Activated CD4-positive, alpha-beta memory T cell treated with anti-CD3 and anti-CD28 coated beads, Interleukin-2, amount 10 ng/mL, durations not matched to agents 7 days and 5 days (primary cell): ENCODE results near the gene CHD6. TPM values are rescaled to one million over a fixed set of nuclear protein-coding genes. Genes with fewer than 3 reads are reported as not detected.

ENCODE experiments used
- CTCF ChIA-PET: fragments of 350-600 bp; sonication (Branson Sonifier 250); formaldehyde crosslinking; loops from one replicate; lab custom pipeline; 2021; ENCODE audit warnings: antibody characterized with exemption, inconsistent platforms; lab: Charles Lee
- POLR2A ChIA-PET: fragments of 350-600 bp; sonication (Branson Sonifier 250); formaldehyde crosslinking; loops from one replicate; lab custom pipeline; 2021; ENCODE audit warnings: antibody characterized with exemption; lab: Charles Lee
- DNase-seq: peaks from one replicate; pipeline ENCODE4 v3.0.0-alpha.2; 2020
- H3K27ac Mint-ChIP-seq: one replicate; pipeline ENCODE4 v1.8.0; 2021; ENCODE audit warnings: mild to moderate bottlenecking, mixed read lengths
- H3K27me3 Mint-ChIP-seq: one replicate; pipeline ENCODE4 v1.8.0; 2021; ENCODE audit warnings: mixed read lengths
- H3K36me3 Mint-ChIP-seq: one replicate; pipeline ENCODE4 v1.8.0; 2021; ENCODE audit warnings: low read depth, mixed read lengths
- H3K4me1 Mint-ChIP-seq: one replicate; pipeline ENCODE4 v1.8.0; 2021; ENCODE audit warnings: mixed read lengths
- H3K4me3 Mint-ChIP-seq: one replicate; pipeline ENCODE4 v1.8.0; 2021; ENCODE audit warnings: mild to moderate bottlenecking, mixed read lengths
- H3K9me3 Mint-ChIP-seq: one replicate; pipeline ENCODE4 v1.8.0; 2021; ENCODE audit warnings: mixed read lengths
- total RNA-seq, 2 experiments: library from RNA; stranded (reverse); gene quantifications; one replicate each; pipeline ENCODE4 v1.2.3, GENCODE V29; 2021

CHD6 gene
- total RNA-seq, 2 experiments from 2014 or later: 28.0 to 30.3 TPM

- Mint-ChIP-seq H3K9me3 (no peaks in the 10 kb centered on the region), H3K27ac (no peak overlapping the region), H3K4me1 (peaks cover 34% of the 10 kb centered on the region), H3K4me3 (no peak overlapping the region), H3K36me3 (peaks cover 62% of the 10 kb centered on the region), H3K27me3 (no peaks in the 10 kb centered on the region)
- ChIA-PET POLR2A (no interaction called here), CTCF (no interaction called here)
- no peak for DNase-seq
Measured at GRCh38 chr20:41424011-41424410, 194.2 kb downstream of the CHD6 start.

DNA sequence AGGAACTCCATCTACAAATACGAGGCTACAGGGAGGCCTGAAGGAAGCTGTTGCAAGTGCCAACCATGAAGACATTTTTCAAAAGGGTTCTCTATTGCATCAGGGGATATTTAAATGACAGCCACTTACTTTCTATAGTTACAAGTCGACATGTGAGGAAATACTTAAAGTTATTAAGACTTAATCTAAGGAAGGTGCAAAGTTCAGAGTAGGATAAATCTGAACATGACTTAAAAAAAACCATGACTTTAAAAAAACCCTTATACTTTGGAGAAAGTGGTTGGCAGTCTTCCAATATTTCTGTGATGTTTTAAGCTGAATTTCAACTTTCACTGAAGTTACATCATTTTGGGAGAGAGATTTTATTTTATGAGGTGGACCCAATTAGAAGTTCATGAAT lies 195.2 kb downstream of the CHD6 start:
- ChIA-PET POLR2A (no interaction called here), CTCF (no interaction called here)
- Mint-ChIP-seq H3K4me1 (peaks cover 25% of the 10 kb centered on the region), H3K9me3 (no peaks in the 10 kb centered on the region), H3K4me3 (no peak overlapping the region), H3K27ac (no peak overlapping the region), H3K36me3 (peaks cover 54% of the 10 kb centered on the region), H3K27me3 (no peaks in the 10 kb centered on the region)
- DNase-seq: no peak

- CTCF ChIA-PET: no interaction called here
- H3K9me3 Mint-ChIP-seq: no peaks in the 10 kb centered on the region
- H3K4me1 Mint-ChIP-seq: peaks cover 17% of the 10 kb centered on the region
- POLR2A ChIA-PET: no interaction called here
- no peak for DNase-seq
- no peaks in the 10 kb centered on the region for H3K27me3 Mint-ChIP-seq
- peaks cover 47% of the 10 kb centered on the region for H3K36me3 Mint-ChIP-seq
- no peak overlapping the region for H3K27ac Mint-ChIP-seq
- H3K4me3 Mint-ChIP-seq: no peak overlapping the region
Measured at GRCh38 chr20:41418739-41419293, 199.4 kb downstream of the CHD6 start.

- no peak for DNase-seq
- H3K4me3 Mint-ChIP-seq: no peak overlapping the region
- CTCF ChIA-PET: no interaction called here
- H3K9me3 Mint-ChIP-seq: no peaks in the 10 kb centered on the region
- peaks cover 47% of the 10 kb centered on the region for H3K36me3 Mint-ChIP-seq
- peaks cover 22% of the 10 kb centered on the region for H3K4me1 Mint-ChIP-seq
- H3K27ac Mint-ChIP-seq: no peak overlapping the region
- POLR2A ChIA-PET: no interaction called here
- no peaks in the 10 kb centered on the region for H3K27me3 Mint-ChIP-seq
Measured at GRCh38 chr20:41418031-41418430, 200.1 kb downstream of the CHD6 start.

- H3K4me1 Mint-ChIP-seq: peaks cover 7% of the 10 kb centered on the region
- CTCF ChIA-PET: no interaction called here
- H3K36me3 Mint-ChIP-seq: peaks cover 22% of the 10 kb centered on the region
Measured at GRCh38 chr20:41415191-41415590, 203.0 kb downstream of the CHD6 start.

GRCh38 chr20:41413169-41413568 lies 205.0 kb downstream of the CHD6 start:
- Mint-ChIP-seq H3K4me1 (peaks cover 18% of the 10 kb centered on the region), H3K27ac (no peak overlapping the region), H3K9me3 (no peaks in the 10 kb centered on the region), H3K4me3 (no peak overlapping the region), H3K27me3 (no peaks in the 10 kb centered on the region), H3K36me3 (peaks cover 20% of the 10 kb centered on the region)
- ChIA-PET CTCF (no interaction called here), POLR2A (no interaction called here)
- DNase-seq: no peak

More at GRCh38 chr20:41415191-41415590, 203.0 kb downstream of the CHD6 start:
- H3K27me3 Mint-ChIP-seq: no peaks in the 10 kb centered on the region
- no peak overlapping the region for H3K4me3 Mint-ChIP-seq
- no peak overlapping the region for H3K27ac Mint-ChIP-seq
- no peak for DNase-seq
- H3K9me3 Mint-ChIP-seq: no peaks in the 10 kb centered on the region
- POLR2A ChIA-PET: no interaction called here

DNA sequence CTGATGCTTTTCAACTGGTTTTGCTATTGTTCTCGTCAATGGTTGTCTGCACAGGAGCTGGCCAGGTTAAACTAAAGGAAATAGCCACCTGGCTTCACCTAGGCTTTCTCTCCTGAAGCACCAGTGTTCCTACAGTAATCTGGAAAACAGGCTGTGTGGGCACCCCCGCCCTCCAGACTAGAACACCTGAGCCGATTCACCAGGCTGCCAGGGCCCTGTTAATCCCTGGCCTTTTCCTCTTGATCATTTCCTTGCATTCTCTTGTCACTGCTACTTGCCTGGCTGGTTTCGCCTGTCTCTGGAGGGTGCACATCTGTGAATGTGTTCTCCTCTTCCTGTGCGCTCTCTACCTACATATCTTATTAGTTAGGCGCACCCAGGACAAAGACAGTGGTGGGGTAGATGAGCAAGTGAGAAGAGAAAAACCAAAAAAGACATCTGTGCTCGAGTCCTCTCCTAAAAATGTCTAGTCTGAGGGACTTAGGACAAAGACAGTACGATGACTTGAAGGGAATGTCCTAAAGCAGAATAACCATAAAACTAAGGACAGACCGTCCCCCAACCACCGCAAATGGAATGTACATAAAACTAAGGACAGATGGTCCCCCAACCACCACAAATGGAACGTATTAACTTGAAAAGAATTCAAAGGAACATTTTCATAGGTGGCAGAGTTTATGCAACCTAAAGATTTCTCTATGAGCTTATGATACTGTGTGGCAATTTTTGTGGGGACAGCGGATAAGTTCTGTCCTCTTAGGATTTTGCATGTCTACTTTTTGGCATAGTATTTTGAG lies 205.7 kb downstream of the CHD6 start:
- ChIA-PET CTCF (no interaction called here), POLR2A (no interaction called here)
- H3K27ac Mint-ChIP-seq: peak overlapping the region; percentile 11
- H3K27me3 Mint-ChIP-seq: no peaks in the 10 kb centered on the region
- H3K4me1 Mint-ChIP-seq: peaks cover 22% of the 10 kb centered on the region
- peaks cover 20% of the 10 kb centered on the region for H3K36me3 Mint-ChIP-seq
- no peak overlapping the region for H3K4me3 Mint-ChIP-seq
- no peak for DNase-seq
- H3K9me3 Mint-ChIP-seq: no peaks in the 10 kb centered on the region

DNA sequence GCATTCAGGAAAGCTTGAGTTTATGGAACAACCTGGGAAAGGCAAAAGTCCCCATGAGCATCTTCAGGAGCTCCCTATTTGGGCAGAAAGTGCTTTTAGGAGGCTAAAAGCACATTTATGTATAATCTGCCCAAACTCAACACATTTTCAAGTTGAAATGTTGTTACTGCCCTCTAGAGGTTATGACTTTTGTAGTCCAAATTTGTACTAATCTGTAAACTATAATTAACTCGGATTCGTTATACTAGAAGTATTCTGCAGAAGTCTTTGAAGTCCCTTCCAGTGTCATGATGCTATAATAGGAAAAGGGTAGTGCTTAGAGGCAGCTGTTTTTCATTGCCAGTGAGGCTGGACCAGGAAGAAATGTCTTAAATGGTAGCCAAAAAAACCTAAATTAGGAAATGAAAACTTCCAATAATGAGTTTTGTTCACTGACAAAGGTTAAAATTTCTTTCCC lies 206.8 kb downstream of the CHD6 start:
- Mint-ChIP-seq H3K9me3 (no peaks in the 10 kb centered on the region), H3K36me3 (peaks cover 22% of the 10 kb centered on the region), H3K4me3 (no peak overlapping the region), H3K27me3 (no peaks in the 10 kb centered on the region), H3K4me1 (peaks cover 26% of the 10 kb centered on the region), H3K27ac (no peak overlapping the region)
- no peak for DNase-seq
- CTCF ChIA-PET: interaction anchor here (0.6 to 2.4 kb wide), 6 partner anchors 9 to 294 kb away, joined by 3 to 13 read pairs (median 3); no protein-coding TSS in a partner anchor
- POLR2A ChIA-PET: no interaction called here

DNA sequence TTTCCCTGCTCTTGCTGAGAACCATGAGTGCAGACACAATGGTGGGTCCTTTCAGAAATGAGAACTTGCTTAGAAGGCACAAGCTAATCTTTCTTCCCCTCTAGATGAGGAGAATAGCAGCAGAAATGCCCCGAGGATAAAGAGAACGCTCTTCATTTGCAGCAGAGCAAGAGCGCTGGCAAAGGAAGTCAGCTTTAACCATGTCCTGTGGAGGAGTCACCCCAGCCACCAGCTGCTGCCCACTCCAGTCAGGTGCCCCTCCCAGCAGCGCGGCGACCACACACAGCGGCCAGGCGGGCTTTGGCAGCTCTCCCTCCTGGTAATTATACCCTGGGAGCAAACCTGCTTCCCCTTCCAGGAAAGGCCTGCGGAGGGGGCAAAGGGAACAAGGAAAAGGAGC lies 209.2 kb downstream of the CHD6 start:
- ChIA-PET CTCF (interaction anchor here (0.6 to 1.9 kb wide), 3 partner anchors 7 to 69 kb away, joined by 3 to 6 read pairs (median 6); partner anchors contain the start of gene LPIN3), POLR2A (no interaction called here)
- DNase-seq: no peak
- H3K36me3 Mint-ChIP-seq: peaks cover 14% of the 10 kb centered on the region
- no peak overlapping the region for H3K4me3 Mint-ChIP-seq
- H3K4me1 Mint-ChIP-seq: peaks cover 26% of the 10 kb centered on the region
- no peaks in the 10 kb centered on the region for H3K27me3 Mint-ChIP-seq
- H3K9me3 Mint-ChIP-seq: no peaks in the 10 kb centered on the region
- peak overlapping the region; percentile 24 for H3K27ac Mint-ChIP-seq

DNA sequence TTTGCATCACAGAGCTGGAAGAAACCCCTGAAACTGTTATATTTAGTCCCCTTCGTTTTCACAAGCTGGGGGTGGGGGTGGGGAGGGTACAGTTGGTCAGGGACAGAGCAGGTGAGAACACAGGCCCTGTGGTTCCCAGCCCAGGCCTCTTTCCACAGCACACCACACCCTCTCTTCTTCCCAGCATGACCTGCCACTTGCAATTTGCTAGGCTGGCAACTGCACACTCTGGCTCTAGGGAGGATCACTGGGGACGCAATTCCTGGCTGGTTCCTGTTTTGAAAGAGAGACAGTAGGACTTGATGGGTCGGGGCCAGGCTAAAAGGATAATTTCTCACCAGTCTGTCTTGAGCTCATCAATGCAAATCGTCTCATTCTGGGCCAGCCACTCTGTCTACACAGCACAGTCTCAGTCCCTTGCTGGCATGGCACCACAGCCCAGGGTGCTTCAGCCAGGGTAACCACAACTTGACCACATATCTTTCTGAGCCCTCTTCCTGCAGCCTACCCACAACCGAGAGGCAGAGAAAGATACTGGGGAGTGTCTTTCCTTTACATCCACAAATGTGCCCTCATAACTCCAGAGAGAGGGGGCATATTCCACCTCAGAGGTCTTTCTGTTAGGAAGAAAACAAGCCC lies 209.9 kb downstream of the CHD6 start:
- ChIA-PET POLR2A (no interaction called here), CTCF (interaction anchor here (1.9 kb wide), 1 partner anchor 68 kb away, joined by 6 read pairs; the partner anchor contains the start of gene LPIN3)
- Mint-ChIP-seq H3K4me3 (no peak overlapping the region), H3K27me3 (no peaks in the 10 kb centered on the region), H3K9me3 (no peaks in the 10 kb centered on the region), H3K4me1 (peaks cover 21% of the 10 kb centered on the region), H3K36me3 (peaks cover 7% of the 10 kb centered on the region), H3K27ac (peak overlapping the region; percentile 44)
- DNase-seq: peak; percentile 53

- Mint-ChIP-seq H3K4me3 (no peak overlapping the region), H3K9me3 (no peaks in the 10 kb centered on the region), H3K27me3 (no peaks in the 10 kb centered on the region), H3K4me1 (peaks cover 21% of the 10 kb centered on the region), H3K36me3 (peaks cover 7% of the 10 kb centered on the region), H3K27ac (no peak overlapping the region)
- ChIA-PET CTCF (interaction anchor here (1.9 kb wide), 1 partner anchor 68 kb away, joined by 6 read pairs; the partner anchor contains the start of gene LPIN3), POLR2A (no interaction called here)
- DNase-seq: no peak
Measured at GRCh38 chr20:41407607-41408006, 210.6 kb downstream of the CHD6 start.

- ChIA-PET CTCF (interaction anchor here (1.9 kb wide), 1 partner anchor 67 kb away, joined by 6 read pairs; the partner anchor contains the start of gene LPIN3), POLR2A (no interaction called here)
- Mint-ChIP-seq H3K27me3 (no peaks in the 10 kb centered on the region), H3K4me1 (peaks cover 21% of the 10 kb centered on the region), H3K36me3 (peaks cover 7% of the 10 kb centered on the region), H3K27ac (no peak overlapping the region), H3K9me3 (no peaks in the 10 kb centered on the region), H3K4me3 (no peak overlapping the region)
- DNase-seq: no peak
Measured at GRCh38 chr20:41406896-41407444, 211.2 kb downstream of the CHD6 start.

GRCh38 chr20:41406353-41406752 lies 211.8 kb downstream of the CHD6 start:
- no peak for DNase-seq
- ChIA-PET CTCF (no interaction called here), POLR2A (no interaction called here)
- Mint-ChIP-seq H3K9me3 (no peaks in the 10 kb centered on the region), H3K4me1 (peaks cover 21% of the 10 kb centered on the region), H3K27me3 (no peaks in the 10 kb centered on the region), H3K36me3 (peaks cover 7% of the 10 kb centered on the region), H3K4me3 (no peak overlapping the region), H3K27ac (no peak overlapping the region)
